NCI-H774 (cell line): ENCODE results near the gene CCL4.
"Not testable (repeated sequence)": the region's sequence is repeated elsewhere in the genome, so short reads cannot be mapped to it uniquely, and the experiment has no call there.

Experiments used
- DNase-seq: peaks from one replicate; lab custom pipeline; 2025; lab: John Stamatoyannopoulos, UW

Gene CCL4

DNA sequence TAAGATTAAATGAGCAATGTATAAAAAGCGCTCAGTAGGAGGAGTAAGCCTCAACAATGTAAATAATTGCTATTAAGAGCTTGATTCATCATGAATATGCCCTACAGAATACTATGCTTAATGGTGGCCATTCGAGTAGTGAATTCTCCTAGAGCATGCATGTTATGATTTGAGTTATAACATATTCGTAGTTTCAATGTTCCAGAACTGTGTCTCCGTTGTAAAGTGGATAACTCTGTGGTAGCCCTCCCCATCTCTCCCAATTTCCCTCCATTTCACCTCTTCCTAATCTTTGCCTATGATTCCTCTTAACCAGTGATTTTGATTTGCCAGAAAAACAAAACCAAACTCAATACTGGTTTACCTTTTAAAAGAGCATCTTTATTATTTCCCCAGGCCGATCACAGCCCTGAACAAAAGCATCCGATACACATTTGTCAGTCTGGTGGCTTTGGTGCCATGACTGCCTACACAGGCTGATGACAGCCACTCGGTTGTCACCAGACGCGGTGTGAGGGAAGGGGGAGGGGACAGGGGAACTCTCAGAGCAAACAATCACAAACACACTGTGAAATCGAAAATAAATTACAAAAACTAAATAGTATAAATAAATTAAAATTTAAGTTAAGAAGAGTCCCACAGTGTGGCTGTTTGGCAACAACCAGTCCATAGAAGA lies 15.6 kb upstream of the CCL4 start:
- DNase-seq = not testable (repeated sequence)

DNA sequence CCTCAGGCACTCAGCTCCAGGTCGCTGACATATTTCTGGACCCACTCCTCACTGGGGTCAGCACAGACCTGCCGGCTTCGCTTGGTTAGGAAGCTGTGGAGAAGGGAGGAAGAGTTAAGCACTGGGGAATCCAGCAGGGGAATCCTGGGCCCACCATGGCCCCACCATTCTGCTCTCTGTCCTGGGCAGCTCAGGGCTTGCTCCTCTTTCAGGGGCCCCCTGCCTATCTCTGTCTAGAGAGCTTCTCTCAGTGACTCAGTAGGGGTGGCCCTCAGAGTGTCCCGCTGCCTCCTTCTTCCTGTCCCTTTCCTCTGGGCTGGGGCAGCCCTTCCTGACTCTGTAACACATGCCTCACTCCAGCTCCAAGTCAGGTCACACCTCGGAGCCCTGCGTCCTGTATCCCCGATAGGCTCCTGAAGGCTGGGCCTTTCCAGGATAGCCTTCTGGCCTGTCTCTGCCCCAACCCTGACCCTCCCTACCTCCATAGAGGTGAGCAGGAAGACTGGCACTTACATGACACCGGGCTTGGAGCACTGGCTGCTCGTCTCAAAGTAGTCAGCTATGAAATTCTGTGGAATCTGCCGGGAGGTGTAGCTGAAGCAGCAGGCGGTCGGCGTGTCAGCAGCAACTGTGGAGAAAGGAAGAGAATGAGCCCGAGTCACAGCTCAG lies 14.8 kb upstream of the CCL4 start:
- no peak for DNase-seq

DNA sequence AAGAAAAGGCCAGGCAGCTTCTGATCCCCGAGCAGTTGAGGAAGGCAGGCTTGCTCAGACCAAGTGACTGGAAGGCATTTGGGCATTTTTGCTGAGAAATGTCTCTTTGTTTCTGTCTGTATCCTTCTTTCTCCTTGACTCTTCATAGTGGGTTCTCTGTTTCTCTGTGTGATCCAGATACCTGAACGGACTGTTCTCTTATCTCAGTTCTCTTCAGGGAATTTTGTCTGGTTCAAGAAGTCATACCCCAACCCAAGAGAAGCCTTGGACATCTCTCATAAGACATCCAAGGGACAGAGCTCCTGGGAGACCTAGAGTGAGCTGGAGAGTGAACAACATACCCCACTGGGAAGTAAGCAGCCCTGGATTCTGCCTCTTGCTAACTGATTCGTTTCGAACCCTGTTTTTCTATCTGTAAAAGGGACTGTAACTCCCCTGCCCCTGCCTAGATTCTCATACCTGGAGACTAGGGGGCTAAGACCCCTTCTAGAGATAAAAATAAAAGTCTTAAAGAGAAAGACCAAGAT lies 14.2 kb upstream of the CCL4 start:
- no peak for DNase-seq

DNA sequence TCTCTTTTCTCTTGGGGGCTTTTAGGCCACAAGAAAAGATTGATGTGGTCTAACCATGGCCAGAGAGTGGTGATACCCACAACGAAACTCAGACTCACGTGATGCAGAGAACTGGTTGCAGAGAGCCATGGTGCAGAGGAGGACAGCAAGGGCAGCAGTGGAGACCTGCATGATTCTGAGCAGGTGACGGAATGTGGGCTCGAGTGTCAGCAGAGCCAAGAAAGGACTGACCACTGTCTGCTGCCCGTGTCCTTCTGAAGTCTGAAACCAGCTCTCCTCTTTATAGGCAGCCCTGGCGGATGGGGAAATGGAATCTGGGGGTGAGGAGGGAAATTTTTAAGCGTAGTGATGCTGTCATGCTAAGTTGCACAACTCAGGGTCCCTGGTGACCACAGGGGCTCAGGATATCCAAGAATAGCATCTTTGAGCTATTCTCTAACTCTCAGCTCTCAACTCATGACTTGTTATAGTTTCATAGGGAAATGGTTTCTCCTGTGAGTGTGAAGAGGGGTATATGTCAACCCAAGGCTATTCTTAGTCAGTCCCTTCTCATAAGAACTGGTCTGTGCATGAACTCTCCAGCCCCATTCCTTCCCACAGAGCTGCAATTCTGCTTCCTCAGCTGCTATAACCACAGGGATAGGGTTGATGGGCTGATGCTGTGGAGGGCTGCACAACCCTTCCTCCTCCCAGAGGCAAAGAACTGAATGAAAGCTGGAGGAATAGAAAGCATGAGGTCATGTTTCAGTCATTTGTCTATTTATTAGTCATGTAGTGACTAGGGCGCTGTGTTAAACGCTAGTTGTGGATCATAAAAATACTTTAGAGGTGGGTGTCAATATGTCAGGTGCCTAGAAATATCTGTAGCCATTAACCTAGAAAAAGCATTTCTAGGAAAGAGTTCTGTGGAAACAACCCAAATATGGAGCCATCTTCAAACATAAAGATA lies 13.5 kb upstream of the CCL4 start, which contains the start of gene CCL3:
Gene CCL3 (minus strand): TSS at position 256 of the 949 bp plus-strand sequence. CDS start 85 bp downstream, at position 171.
- DNase-seq = no peak

DNA sequence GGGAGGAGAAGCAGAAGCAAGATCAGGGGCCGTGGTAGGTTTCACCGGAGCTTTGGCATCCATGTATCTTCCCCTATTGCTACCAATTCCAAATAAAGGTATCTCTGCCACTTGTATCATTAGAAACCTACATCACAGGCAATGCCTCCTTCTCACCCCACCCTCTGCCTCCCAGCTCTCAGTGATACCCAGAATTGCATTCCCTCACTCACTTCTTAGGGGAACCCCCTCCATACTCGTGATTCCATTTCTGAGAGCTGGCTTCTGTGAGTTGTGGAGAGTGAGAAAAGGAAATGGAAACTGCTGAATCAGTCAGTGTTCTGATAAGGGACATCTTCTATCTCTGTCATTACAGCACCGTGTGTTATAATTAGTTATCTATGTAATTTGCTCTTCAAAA lies 11.4 kb upstream of the CCL4 start:
- DNase-seq = no peak

DNA sequence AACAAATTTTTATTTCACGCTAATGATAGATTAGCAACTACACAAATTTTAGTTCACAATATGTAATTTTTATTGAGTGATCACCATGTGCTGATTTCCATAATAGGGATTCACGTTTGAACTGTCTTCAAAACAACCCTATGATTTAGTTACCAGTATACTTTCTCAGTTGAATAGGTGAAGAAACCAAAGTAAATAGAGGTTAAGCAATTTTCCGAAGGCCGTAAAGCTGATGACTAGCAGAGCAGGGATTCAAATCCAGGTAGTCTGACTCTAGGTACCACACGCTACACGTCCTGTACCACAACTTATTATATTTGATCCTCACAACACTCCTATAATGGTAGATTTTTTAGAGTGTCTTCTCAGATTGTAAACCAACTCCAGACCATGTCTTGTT lies 10.9 kb upstream of the CCL4 start:
- not testable (repeated sequence) for DNase-seq

DNA sequence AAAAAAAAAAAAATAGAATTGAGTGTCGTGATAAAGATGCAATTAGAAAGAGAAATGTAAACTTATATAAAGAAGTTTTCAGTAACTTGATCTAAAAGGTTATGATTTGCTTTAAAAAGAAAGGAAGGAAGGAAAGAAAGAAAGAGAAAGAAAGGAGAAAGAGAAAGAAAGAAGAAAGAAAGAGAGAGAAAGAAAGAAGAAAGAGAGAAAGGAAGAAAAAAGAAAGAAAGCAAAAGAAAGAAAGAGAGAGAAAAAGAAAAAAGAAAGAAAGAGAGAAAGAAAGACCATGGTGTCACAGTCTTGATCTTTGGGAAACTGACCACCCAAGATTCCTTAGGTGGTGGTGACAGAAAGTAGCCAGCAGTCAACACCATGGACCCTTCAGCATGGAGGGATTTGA lies 9.4 kb upstream of the CCL4 start:
- no peak for DNase-seq

DNA sequence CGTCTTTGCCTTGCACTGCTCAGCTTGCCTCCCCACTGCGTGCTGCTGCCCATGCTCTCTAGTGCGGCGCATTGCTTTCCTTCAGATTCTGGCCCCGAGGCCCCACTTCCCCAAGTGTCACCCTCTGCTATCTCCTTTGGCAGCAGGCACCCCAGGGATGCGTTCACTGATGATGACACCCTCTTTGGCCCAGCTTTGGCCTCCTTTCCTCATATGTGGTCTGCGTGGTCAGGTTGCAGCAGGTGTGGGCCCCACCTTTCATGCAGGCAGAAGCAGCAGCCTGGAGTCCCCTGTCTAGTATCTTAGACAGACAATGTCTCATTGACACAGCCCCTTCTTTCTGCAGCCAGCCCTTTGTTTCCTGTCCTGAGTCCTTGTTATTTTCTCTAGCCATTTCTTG lies 8.9 kb upstream of the CCL4 start:
- DNase-seq = no peak

DNA sequence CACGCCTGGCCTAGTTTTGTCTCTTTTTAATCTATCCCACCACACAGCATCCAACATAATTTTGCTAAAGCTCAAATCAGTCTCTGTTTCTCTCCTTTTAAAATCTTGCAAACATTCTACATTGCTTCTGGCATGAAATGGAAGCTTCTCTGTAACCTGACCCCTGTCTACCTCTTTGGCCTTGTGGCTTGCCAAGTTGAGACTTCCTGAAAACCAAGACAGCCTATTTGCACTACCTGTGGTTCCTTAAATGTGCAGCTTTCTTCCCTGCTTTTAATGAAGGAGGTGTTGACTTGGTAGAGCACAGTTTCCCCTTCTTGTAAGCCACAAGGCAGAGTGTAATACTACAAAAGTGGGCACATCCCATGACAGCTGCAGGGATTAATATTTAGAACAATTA lies 7.6 kb upstream of the CCL4 start:
- no peak for DNase-seq

DNA sequence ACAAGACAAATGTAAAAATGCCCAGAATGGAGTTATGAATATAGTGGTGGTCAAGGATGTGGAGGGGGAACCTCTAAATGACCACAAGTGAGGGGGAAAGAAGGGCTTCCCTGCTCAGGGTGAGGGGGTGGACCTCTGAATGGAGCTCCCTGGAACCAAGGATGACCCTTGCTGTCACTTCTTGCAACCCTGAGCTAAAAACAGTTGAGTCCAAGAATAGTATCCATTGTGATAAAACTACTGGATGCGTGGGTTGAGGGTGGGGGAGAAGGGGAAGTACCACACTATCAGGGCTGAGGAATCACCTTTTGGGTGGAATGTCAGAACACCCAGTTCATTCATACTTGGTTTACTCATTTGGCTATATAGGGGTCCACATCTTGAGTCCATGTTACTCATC lies 4.6 kb upstream of the CCL4 start:
- DNase-seq = not testable (repeated sequence)

DNA sequence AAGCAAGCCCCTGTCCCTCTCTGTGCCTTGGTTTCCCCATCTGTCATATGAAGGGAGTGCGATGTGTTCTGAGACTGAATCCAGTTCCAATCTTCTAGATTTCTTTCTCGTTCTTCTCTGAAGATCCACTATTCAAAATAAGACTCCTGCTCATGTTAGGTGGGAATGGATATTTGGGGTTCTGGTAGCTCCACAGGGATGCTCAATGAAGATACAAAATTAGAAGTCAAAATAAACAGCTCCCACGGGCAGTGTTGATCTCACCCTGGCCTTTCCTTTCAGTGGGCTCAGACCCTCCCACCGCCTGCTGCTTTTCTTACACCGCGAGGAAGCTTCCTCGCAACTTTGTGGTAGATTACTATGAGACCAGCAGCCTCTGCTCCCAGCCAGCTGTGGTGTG lies 619 bp downstream of the CCL4 start:
- not testable (repeated sequence) for DNase-seq

DNA sequence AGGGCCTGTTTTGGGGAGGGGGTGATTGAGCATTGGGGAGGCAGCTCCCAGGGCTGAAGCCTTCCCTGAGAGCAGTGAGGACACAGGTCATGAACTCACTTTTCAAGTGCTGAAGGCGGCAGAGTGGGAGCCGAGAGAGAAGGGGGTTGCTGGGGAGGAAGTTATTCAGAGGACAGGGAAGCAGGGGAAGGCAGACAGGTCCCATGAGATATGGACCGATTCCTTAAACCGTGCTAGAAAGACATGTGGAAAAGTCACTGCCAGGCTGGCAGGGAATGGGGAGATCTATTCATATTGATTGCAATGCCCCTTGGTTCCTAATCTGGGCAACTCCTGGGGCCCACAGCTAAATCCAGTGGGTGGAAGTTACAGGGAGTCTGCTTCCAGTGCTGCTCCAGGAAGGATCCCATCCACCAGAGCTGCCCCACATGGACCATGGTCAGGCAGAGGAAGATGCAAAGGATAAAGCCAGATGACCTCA lies 1.1 kb downstream of the CCL4 start:
- no peak for DNase-seq

DNA sequence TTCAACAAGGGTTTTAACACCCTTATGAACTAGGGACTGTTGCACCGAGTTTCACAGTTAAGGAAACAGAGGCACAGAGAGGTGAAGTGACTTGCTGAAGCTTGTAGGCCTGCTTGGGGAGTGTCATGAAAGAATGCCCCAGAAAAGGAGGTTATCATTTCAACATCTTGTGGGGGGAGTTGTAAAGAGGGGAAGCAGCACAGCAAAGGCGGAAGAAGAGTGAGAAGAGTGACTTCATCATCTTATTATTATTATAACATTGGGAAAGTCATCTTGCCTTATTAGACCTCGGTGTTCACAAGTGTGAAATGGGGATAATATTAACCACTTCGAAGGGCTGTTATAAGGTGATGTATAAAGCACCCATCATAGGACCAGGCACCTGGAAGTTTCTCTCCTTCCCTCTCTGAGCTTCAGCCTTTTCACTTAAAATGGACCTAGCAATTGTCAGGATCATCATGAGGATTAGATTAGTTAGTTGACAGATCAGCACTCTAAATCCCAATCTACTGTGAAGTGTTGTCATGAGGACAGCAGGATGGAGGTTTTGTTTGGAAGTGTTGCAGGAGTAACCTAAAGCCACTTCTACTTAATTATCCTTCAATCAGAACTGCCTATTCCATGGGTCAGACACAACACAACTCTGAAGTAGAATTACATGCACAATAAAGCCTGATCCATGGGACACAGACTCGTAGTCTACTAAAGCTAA lies 2.3 kb downstream of the CCL4 start:
- no peak for DNase-seq

DNA sequence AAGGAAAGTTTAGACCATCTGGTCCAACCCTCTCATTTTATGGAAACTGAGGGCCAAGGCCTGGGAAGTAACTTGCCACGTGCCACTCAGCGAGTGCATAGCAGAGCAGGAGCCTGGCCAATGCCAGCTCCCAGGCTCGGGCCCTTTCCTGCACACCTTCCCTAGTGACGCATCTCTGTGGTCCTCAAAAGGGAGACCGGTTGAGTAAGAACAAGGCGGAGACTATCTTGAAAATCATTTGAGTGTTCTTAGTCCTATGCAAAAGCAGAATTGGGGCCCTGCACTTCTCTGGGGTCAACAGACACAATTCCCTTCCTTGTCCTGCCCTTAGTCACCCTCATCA lies 2.8 kb downstream of the CCL4 start:
- DNase-seq = no peak

DNA sequence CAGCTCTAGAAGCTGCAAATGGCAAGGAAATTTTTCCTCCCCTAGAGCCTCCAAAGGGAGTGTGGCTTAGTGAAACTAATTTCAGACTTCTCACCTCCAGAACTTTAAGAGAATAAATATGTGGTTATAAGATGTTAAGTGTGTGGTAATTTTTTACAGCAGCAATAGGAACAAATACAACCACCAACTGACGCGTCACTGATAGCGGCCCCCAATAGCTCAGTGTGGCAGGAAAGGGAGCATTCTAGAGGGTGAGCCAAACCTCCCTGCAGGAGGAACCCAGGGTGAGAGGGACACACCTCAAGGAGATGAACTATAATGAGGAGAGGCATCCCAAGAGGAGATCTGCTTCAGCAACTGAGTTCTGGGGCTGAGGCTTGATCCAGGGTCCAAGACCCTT lies 4.0 kb downstream of the CCL4 start:
- no peak for DNase-seq

DNA sequence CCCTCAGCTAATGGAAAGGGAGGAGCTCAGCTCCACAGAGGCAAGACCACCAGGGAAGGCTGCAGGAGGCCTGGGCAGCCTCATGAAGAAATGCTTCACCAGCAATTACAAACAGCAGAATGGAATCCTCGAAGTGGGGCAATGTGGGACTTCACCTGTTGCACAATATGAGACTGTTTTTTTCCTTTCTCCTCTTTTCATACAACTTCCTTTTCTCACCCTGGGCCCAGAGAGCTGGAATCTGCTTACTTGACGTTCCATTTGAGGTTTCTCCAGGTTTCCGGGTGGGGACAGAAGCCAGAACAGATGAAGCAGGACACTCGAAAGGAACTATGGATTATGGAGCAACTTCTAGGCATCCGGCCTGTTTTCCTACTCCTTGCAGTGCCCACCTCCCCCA lies 4.6 kb downstream of the CCL4 start:
- DNase-seq = not testable (repeated sequence)

DNA sequence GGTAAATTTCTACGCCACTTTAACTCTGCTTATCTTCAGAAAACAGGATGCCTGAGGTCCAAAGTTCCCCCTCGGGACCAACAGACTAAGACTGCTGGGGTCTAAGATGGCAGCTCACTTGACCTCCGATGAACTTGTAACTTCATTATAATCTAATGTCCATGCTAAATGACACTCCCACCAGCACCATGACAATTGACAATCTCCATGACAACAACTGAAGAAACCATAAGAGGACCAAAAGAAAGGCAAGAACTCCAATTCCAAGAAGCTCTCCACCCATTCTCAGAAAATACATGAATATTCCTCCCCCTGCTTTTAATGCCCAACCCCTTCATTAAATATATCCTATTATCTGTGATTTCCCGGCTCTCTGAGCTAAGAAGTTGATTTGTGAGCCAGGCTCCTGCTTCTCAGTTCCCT lies 7.5 kb downstream of the CCL4 start:
- DNase-seq = no peak

DNA sequence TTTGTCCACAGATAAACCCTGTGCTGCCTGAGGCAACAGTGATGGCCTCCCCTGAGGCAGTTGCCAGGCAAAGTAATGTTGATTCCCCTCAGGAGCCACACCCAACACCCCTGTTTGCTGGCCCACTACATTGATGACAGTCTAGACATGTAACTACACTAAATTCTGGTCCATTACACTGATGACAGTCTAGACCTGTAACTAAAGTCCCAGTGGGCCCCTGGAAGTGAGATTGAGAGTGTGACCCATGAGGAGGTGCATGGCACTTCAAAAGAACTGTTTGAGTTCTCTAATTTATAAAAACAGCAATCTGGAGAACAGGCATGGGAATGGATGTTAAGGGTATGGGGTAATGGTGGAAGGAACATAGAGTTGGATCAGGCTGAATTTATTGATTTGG lies 8.9 kb downstream of the CCL4 start:
- no peak for DNase-seq

DNA sequence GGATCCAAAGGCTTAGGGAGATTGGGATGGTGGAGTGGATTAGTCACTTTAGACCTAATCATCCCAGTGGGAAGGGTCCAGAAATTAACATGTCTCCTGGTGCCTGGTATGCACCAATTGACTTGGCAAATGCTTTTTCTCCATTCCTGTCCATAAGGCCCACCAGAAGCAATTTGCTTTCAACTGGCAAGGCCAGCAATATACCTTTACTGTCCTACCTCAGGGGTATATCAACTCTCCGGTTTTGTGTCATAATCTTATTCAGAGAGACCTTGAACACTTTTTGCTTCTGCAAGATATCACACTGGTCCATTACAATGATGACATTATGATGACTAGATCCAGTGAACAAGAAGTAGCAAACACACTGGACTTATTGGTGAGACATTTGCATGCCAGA lies 9.5 kb downstream of the CCL4 start:
- DNase-seq = not testable (repeated sequence)

DNA sequence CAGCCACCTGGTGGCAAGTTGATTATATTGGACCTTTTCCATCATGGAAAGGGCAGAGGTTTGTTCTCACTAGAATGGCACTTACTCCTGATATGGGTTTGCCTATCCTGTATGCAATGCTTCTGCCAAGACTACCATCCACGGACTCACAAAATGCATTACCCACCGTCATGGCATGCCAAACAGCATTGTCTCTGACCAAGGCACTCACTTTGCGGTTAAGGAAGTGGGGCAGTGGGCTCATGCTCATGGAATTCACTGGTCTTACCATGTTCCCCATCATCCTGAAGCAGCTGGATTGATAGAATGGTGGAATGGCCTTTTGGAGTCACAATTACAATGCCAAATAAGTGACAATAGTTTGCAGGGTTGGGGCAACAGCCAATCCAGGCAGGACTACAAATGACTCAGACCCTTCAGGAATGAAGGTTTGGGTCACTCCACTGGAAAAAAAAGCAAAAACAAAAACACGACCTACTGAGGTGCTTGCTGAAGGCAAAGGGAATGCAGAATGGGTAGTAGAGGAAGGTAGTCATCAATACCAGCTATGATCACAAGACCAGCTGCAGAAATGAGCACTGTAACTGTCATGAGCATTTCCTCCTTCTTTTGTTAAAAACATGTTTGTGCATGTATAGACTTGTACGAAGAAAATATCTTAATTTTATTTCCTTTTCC lies 11.5 kb downstream of the CCL4 start:
- not testable (repeated sequence) for DNase-seq

DNA sequence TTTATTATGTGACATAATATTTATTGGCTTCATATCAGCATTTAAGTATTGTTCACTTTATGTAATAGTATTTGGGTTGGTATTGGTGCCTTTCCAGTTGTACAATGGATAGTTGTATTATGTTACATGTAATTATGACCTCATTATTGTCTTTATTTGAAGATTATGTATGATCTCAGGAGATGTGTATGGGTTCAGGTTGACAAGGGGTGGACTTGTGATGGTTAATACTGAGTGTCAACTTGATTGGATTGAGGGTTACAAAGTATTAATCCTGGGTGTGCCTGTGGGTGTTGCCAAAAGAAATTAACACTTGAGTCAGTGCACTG lies 12.0 kb downstream of the CCL4 start:
- DNase-seq = not testable (repeated sequence)
